ENCODE results near the gene CCAR1.
"Not testable (repeated sequence)": the region's sequence is repeated elsewhere in the genome, so short reads cannot be mapped to it uniquely, and the experiment has no call there.

The CCAR1 gene

GRCh38 chr10:68800211-68800610 lies 79.2 kb downstream of the CCAR1 start:
- H3K23ac ChIP-seq (ENCODE audit: low read depth, low read length, poor library complexity), result no peak overlapping the region
- H3K9ac ChIP-seq (ENCODE audit: low read depth, low read length, poor library complexity), result no peak overlapping the region
- H2BK15ac ChIP-seq (ENCODE audit: low read length), result no peak overlapping the region
- H2BK5ac ChIP-seq (ENCODE audit: low read length), result no peak overlapping the region
- no peak overlapping the region for H2BK12ac ChIP-seq (ENCODE audit: low read length)
- H4K8ac ChIP-seq (ENCODE audit: low read depth, low read length), result no peak overlapping the region
- H3K4me2 ChIP-seq (ENCODE audit: insufficient read depth, low read length, poor library complexity, severe bottlenecking), result no peak overlapping the region
- H3K4me1 ChIP-seq (ENCODE audit: control insufficient read depth in 2 of 2, insufficient read depth in 1 of 2, low read depth in 1 of 2, low read length in 2 of 2), result no peaks in the 10 kb centered on the region
- H3K14ac ChIP-seq (ENCODE audit: low read length), result no peak overlapping the region
- no peak overlapping the region for H2BK120ac ChIP-seq (ENCODE audit: low read depth, low read length)
- no peak for DNase-seq (ENCODE audit: low spot score)
- H4K91ac ChIP-seq (ENCODE audit: low read depth, low read length, poor library complexity), result no peak overlapping the region
- H3K27ac ChIP-seq (replicated peaks; ENCODE audit: low read length), result no peak overlapping the region
- no peak overlapping the region for H3K4me3 ChIP-seq (ENCODE audit: low read length in 2 of 2)
- no peak overlapping the region for H3K18ac ChIP-seq (ENCODE audit: low read length)
- H2AFZ ChIP-seq (ENCODE audit: low read length), result no peak overlapping the region
- no CpG with 5 or more reads among the region's 2 CpGs for WGBS, 2 donors (ENCODE audit: extremely low coverage in 2 of 2, insufficient read length in 2 of 2, insufficient replicate concordance in 1 of 2)
- no peak overlapping the region for H3K4ac ChIP-seq (ENCODE audit: low read length)
- peaks cover 0 to 2% of the 10 kb centered on the region in 2 donors for H3K9me3 ChIP-seq (replicated peaks in 1 of 2; ENCODE audit: control insufficient read depth in 2 of 2, insufficient read depth in 1 of 2, low read depth in 1 of 2, low read length in 2 of 2)
- H3K27me3 ChIP-seq (ENCODE audit: control insufficient read depth in 3 of 3, insufficient read depth in 3 of 3, low read depth in 1 of 3, low read length in 3 of 3), result no peaks in the 10 kb centered on the region
- no peaks in the 10 kb centered on the region for H3K79me1 ChIP-seq (ENCODE audit: low read depth, low read length)
- peaks cover 8 to 28% of the 10 kb centered on the region in 2 donors for H3K36me3 ChIP-seq (replicated peaks in 1 of 2; ENCODE audit: control insufficient read depth in 2 of 2, insufficient read depth in 2 of 2, low read length in 2 of 2)
- H2AK5ac ChIP-seq (ENCODE audit: low read depth, low read length), result no peak overlapping the region

GRCh38 chr10:68804692-68805091 lies 83.7 kb downstream of the CCAR1 start:
- Histone ChIP-seq H4K8ac (ENCODE audit: low read depth, low read length) (no peak overlapping the region), H2BK5ac (ENCODE audit: low read length) (no peak overlapping the region), H3K4me3 (ENCODE audit: low read length in 2 of 2) (no peak overlapping the region), H3K4me2 (ENCODE audit: insufficient read depth, low read length, poor library complexity, severe bottlenecking) (no peak overlapping the region), H3K27me3 (ENCODE audit: control insufficient read depth in 3 of 3, insufficient read depth in 3 of 3, low read depth in 1 of 3, low read length in 3 of 3) (no peaks in the 10 kb centered on the region), H3K23ac (ENCODE audit: low read depth, low read length, poor library complexity) (no peak overlapping the region), H3K36me3 (replicated peaks in 1 of 2; ENCODE audit: control insufficient read depth in 2 of 2, insufficient read depth in 2 of 2, low read length in 2 of 2) (no peaks in the 10 kb centered on the region), H2BK15ac (ENCODE audit: low read length) (no peak overlapping the region), H3K79me1 (ENCODE audit: low read depth, low read length) (no peaks in the 10 kb centered on the region), H3K9ac (ENCODE audit: low read depth, low read length, poor library complexity) (no peak overlapping the region), H2AK5ac (ENCODE audit: low read depth, low read length) (no peak overlapping the region), H2BK12ac (ENCODE audit: low read length) (no peak overlapping the region), H2BK120ac (ENCODE audit: low read depth, low read length) (no peak overlapping the region), H3K9me3 (replicated peaks in 1 of 2; ENCODE audit: control insufficient read depth in 2 of 2, insufficient read depth in 1 of 2, low read depth in 1 of 2, low read length in 2 of 2) (peaks cover 0 to 2% of the 10 kb centered on the region in 2 donors), H2AFZ (ENCODE audit: low read length) (no peak overlapping the region), H4K91ac (ENCODE audit: low read depth, low read length, poor library complexity) (no peak overlapping the region), H3K4ac (ENCODE audit: low read length) (no peak overlapping the region), H3K14ac (ENCODE audit: low read length) (no peak overlapping the region), H3K18ac (ENCODE audit: low read length) (no peak overlapping the region), H3K4me1 (ENCODE audit: control insufficient read depth in 2 of 2, insufficient read depth in 1 of 2, low read depth in 1 of 2, low read length in 2 of 2) (no peaks in the 10 kb centered on the region), H3K27ac (replicated peaks; ENCODE audit: low read length) (no peak overlapping the region)
- DNase-seq (ENCODE audit: low spot score), result no peak
- no CpG with 5 or more reads among the region's 1 CpG for WGBS, 2 donors (ENCODE audit: extremely low coverage in 2 of 2, insufficient read length in 2 of 2, insufficient replicate concordance in 1 of 2)

- H2AK5ac ChIP-seq (ENCODE audit: low read depth, low read length), result not testable (repeated sequence)
Observed at GRCh38 chr10:68810830-68811229, 89.8 kb downstream of the CCAR1 start.

GRCh38 chr10:68811314-68812009 lies 90.4 kb downstream of the CCAR1 start:
- Histone ChIP-seq H2AFZ (ENCODE audit: low read length) (no peak overlapping the region), H3K23ac (ENCODE audit: low read depth, low read length, poor library complexity) (no peak overlapping the region), H2BK120ac (ENCODE audit: low read depth, low read length) (no peak overlapping the region), H3K4me3 (ENCODE audit: low read length in 2 of 2) (no peak overlapping the region), H2BK15ac (ENCODE audit: low read length) (no peak overlapping the region), H3K36me3 (replicated peaks in 1 of 2; ENCODE audit: control insufficient read depth in 2 of 2, insufficient read depth in 2 of 2, low read length in 2 of 2) (no peaks in the 10 kb centered on the region), H2BK5ac (ENCODE audit: low read length) (no peak overlapping the region), H3K27ac (replicated peaks; ENCODE audit: low read length) (no peak overlapping the region), H3K14ac (ENCODE audit: low read length) (no peak overlapping the region), H2AK5ac (ENCODE audit: low read depth, low read length) (no peak overlapping the region), H3K9me3 (replicated peaks in 1 of 2; ENCODE audit: control insufficient read depth in 2 of 2, insufficient read depth in 1 of 2, low read depth in 1 of 2, low read length in 2 of 2) (peaks cover 0 to 3% of the 10 kb centered on the region in 2 donors), H3K18ac (ENCODE audit: low read length) (no peak overlapping the region), H3K4me1 (ENCODE audit: control insufficient read depth in 2 of 2, insufficient read depth in 1 of 2, low read depth in 1 of 2, low read length in 2 of 2) (peaks cover 4 to 6% of the 10 kb centered on the region in 2 donors), H2BK12ac (ENCODE audit: low read length) (no peak overlapping the region), H4K8ac (ENCODE audit: low read depth, low read length) (no peak overlapping the region), H3K4ac (ENCODE audit: low read length) (no peak overlapping the region), H3K79me1 (ENCODE audit: low read depth, low read length) (peaks cover 2% of the 10 kb centered on the region), H3K4me2 (ENCODE audit: insufficient read depth, low read length, poor library complexity, severe bottlenecking) (no peak overlapping the region), H3K9ac (ENCODE audit: low read depth, low read length, poor library complexity) (no peak overlapping the region), H4K91ac (ENCODE audit: low read depth, low read length, poor library complexity) (no peak overlapping the region), H3K27me3 (ENCODE audit: control insufficient read depth in 3 of 3, insufficient read depth in 3 of 3, low read depth in 1 of 3, low read length in 3 of 3) (no peaks in the 10 kb centered on the region)
- no CpG with 5 or more reads among the region's 7 CpGs for WGBS, 2 donors (ENCODE audit: extremely low coverage in 2 of 2, insufficient read length in 2 of 2, insufficient replicate concordance in 1 of 2)
- no peak for DNase-seq (ENCODE audit: low spot score)

More at GRCh38 chr10:68810830-68811229, 89.8 kb downstream of the CCAR1 start:
- not testable (repeated sequence) for H3K79me1 ChIP-seq (ENCODE audit: low read depth, low read length); H2BK5ac ChIP-seq (ENCODE audit: low read length); H4K91ac ChIP-seq (ENCODE audit: low read depth, low read length, poor library complexity); H4K8ac ChIP-seq (ENCODE audit: low read depth, low read length); H2BK12ac ChIP-seq (ENCODE audit: low read length); H3K9me3 ChIP-seq (replicated peaks in 1 of 2; ENCODE audit: control insufficient read depth in 2 of 2, insufficient read depth in 1 of 2, low read depth in 1 of 2, low read length in 2 of 2); H2BK120ac ChIP-seq (ENCODE audit: low read depth, low read length); H2BK15ac ChIP-seq (ENCODE audit: low read length); DNase-seq (ENCODE audit: low spot score); H2AFZ ChIP-seq (ENCODE audit: low read length); H3K4me3 ChIP-seq (ENCODE audit: low read length in 2 of 2); H3K4me2 ChIP-seq (ENCODE audit: insufficient read depth, low read length, poor library complexity, severe bottlenecking); H3K27me3 ChIP-seq (ENCODE audit: control insufficient read depth in 3 of 3, insufficient read depth in 3 of 3, low read depth in 1 of 3, low read length in 3 of 3); H3K27ac ChIP-seq (replicated peaks; ENCODE audit: low read length); H3K14ac ChIP-seq (ENCODE audit: low read length); H3K23ac ChIP-seq (ENCODE audit: low read depth, low read length, poor library complexity); H3K4ac ChIP-seq (ENCODE audit: low read length); H3K36me3 ChIP-seq (replicated peaks in 1 of 2; ENCODE audit: control insufficient read depth in 2 of 2, insufficient read depth in 2 of 2, low read length in 2 of 2); H3K18ac ChIP-seq (ENCODE audit: low read length); H3K4me1 ChIP-seq (ENCODE audit: control insufficient read depth in 2 of 2, insufficient read depth in 1 of 2, low read depth in 1 of 2, low read length in 2 of 2); H3K9ac ChIP-seq (ENCODE audit: low read depth, low read length, poor library complexity)
- WGBS, 2 donors (ENCODE audit: extremely low coverage in 2 of 2, insufficient read length in 2 of 2, insufficient replicate concordance in 1 of 2), result no CpG with 5 or more reads among the region's 9 CpGs
